Jurkat, Clone E6-1 (cell line): ENCODE results near the gene ZG16B.

Source experiments
- DNase-seq: peaks from one replicate; pipeline ENCODE4 v3.0.0-alpha.2; 2011; ENCODE audit warnings: low read depth, low spot score
- H3K4me3 ChIP-seq: 2 replicates; pipeline ENCODE4 v1.5.1; 2011; ENCODE audit warnings: mild to moderate bottlenecking, low read length, control low read depth, moderate library complexity

ZG16B gene

DNA sequence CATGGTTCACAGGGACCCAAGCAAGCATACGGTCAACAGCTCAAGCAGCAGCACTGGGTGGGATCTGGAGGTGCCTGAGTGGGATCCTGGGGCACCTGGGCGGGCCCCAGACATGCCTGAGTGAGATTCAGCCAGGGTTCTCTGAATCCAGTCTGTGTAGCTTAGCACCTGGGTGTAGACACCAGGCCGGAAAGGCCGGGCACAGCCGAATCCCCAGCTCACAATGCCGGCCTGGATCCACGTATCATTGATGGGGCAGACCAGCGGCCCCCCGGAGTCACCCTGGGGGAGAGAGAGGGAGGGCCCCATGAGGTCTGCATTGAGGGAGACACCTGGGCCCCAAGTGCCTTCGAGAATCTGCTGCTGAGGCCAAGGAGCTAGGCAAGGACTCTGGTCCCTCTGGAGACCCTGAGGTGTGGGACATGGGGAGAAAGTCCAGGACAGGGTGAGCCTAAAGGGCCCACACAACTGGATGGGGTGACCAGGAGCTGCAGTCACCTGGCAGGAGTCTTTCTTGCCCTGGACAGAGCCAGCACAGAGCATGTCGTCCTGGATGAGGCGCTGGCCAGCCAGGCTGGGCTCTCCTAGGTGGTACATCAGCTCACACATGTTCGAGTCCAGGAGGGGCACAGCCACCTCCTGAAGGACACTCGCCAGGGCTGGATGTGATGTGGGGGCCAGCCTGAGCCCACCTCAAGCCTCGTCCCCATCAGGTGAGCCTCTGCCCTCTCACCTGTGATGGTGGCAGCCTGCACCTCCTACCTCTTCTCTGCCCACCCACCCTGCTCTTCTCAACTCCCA is 9.7 kb downstream of the ZG16B start:
- no peak for DNase-seq
- H3K4me3 ChIP-seq, result no peak overlapping the region

DNA sequence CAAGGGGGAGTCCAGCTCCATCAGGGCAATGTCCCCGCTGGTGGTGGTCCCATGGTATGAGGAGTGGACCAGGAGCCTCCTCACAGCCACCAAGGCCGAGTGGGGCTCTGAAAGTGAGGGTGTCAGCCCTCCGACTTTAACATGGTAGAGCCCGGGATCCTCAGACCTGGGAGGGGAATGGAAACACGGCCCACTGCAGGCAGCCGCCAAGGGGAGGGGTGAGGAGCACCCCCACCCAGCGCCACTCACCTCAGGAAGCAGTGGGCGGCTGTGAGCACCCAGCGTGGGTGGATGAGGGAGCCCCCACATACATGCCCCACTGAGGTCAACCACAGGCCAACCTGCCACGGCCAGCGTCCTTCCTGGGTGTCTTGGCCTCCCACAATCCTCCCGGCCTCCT is 10.8 kb downstream of the ZG16B start:
- H3K4me3 ChIP-seq, result no peak overlapping the region
- no peak for DNase-seq

DNA sequence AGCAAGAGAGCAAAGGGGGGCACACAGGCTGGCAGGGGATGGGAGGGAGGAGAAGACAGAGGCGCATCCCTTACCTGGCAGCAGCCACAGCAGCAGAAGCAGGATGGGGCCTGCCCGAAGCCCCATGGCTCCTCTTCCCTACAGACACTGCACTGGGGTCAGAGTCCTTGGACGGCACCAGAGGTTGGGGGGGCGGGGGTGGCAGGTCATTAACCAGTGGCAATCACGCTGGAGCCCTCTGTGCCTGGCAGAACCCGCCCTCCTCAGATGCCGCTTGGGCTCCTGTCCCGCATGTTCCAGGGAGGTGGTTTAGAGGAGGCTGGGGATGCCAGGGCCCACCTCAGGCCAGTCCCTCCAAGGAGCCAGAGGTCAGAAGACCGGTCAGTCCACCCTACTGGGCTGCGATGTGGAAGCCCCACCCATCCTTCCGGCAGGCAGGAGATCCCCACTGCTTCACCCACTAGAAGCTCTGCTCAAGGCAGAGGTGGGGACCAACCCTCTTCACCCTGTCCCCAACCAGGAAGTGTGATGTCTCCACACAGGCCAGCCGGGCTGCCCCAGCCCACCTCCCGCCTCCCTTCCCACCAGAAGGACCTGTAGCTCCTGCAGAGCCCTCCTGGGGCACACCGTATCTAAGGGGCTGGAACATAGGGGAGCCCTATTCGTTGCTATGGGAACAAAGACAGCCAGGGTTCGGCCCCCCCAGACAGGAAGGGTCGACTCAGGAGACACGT is 11.7 kb downstream of the ZG16B start:
- peak overlapping the region; percentile 1; the same call in 1 of the 2 replicates for H3K4me3 ChIP-seq
- no peak for DNase-seq

DNA sequence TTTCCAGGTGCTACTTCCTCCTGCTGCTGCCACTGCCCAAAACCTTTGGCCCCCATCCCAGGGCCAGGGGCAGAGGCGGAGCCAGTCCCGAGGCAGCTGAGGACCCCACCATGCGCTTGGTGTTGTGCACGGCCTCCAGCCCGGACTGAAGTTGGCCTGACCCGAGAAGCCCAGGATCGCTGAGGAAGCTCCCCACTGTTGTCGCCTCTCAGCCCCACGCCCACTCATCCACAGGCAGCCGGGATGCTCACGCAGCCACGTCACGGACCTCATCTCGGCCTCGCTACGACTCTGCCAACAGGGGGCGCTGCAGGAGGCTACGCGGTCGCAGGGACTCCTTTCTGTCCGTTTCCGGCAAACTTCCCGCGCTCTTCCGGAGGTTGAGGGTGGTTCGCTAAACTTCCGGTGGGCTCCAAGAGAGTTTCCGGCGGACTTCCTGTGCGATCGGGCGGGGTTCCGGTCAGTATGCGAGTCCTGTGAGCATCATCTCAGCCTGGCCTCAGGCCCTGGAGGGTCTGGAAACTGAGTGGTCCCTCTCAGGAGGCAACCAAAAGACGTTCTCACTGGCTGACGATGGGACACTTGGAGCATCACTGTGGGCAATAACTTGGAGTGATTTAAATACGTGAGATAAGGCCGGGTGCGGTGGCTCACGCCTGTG is 12.4 kb downstream of the ZG16B start:
- DNase-seq, result peak; percentile 63
- H3K4me3 ChIP-seq, result peak overlapping the region; percentile 1; the same call in 1 of the 2 replicates

DNA sequence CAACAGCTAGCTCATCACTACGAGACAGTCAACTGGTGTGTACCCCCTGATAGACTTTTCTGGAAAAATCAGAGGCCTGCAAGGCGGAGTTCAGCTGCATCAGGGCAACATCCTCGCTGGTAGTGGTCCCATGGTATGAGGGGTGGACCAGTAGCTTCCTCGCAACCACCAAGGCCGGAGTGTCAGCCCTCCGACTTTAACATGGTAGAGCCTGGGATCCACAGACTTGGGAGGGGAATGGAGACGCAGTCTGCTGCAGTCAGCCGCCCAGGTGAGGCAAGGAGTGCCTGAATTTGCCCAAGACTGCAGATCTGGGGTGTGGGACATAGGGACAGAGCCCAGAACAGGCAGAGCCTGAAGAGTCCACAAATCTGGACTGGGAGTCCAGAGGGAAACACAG is 13.4 kb downstream of the ZG16B start:
- no peak overlapping the region for H3K4me3 ChIP-seq
- DNase-seq, result no peak

DNA sequence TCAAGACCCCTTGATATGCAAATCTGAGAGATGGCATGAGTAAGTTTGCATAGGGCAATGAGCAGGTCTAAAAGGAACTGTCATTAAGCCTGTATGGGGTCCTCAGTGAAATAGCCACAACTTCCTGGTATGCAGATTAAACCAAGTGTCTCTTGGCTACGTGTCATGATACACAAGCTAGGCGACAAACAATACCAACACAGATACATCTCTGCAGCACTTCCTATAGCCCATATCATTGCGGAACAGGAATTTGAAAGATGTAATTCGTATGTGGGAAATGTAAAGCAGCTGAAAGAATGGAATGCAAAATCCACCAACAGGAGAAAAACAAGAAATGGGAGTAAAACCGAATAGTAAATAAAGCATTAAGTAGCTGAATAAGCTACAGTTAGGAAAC is 15.0 kb downstream of the ZG16B start:
- DNase-seq, result no peak

DNA sequence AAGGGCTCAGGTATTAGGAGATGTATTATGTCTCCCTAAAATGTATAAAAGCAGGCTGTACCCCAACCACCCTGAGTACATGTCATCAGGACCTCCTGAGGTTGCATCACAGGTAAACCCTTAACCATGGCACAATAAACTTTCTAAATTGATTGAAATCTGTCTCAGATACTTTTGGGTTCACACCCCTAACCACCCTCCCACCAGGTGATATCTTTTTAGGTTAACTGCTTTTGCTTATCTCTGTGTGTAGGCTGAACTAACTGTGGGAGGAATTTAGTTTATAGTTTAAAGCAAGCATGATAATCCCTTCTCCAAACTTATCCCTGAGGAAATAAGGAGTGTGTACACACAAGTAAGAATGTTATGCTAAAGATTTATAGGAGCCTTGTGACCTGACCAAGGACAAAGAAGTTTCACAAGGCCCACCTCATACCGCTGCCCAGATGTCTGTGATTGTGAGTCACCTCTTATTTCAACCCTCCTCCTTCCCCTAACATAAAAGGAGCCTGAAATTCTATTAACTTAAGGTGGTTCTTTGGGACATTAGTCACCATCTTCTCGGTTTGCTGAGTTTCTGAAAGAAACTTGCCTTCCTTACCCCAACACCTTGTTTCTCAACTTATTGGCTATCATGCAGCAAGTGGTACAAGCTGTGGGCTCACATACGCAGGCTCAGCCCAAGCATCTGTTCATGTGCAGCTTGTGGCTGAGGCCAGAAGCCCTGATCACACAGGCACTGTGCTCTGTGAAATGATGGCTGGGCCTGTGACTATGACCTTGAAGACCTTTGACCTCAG is 16.6 kb downstream of the ZG16B start:
- DNase-seq, result no peak
- no peak overlapping the region for H3K4me3 ChIP-seq

More for the DNA sequence above, 15.0 kb downstream of the ZG16B start:
- H3K4me3 ChIP-seq, result no peak overlapping the region

DNA sequence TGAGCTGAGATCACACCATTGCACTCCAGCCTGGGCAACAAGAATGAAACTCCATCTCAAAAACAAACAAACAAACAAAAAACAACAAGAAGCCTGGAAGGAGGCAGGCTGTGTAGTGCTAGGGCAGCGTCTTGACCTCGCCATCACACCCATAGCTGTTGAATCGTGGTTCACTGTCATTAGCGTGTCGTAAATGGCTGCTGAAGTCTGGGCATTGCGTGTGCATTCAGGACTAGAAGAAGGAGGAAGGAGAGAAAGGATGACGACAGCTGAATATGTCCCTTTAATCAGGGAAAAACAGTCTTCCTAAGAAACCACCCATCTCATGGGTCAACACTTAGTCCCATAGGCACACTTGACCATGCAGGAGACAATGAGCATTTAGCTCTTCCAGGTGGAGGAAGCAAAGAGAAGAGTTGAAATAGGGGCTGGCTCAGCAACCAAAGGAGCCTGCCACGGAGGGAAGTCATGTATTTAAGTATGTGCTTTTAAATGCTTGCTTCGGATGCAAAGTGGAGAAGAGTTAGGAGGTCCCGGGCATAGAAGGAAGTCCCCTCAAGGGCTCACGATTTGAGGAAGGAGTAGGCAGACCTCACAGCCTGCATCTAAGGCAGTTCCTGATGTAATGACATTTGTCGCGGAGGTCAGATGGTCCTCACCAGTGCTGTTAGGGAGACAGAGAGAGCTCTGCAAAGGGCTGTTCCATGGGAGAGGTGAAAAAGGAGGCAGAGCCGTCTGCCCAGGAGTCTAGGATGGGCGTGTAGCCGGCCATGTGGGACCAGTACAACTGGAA is 19.0 kb downstream of the ZG16B start:
- DNase-seq, result no peak
- H3K4me3 ChIP-seq, result no peak overlapping the region

DNA sequence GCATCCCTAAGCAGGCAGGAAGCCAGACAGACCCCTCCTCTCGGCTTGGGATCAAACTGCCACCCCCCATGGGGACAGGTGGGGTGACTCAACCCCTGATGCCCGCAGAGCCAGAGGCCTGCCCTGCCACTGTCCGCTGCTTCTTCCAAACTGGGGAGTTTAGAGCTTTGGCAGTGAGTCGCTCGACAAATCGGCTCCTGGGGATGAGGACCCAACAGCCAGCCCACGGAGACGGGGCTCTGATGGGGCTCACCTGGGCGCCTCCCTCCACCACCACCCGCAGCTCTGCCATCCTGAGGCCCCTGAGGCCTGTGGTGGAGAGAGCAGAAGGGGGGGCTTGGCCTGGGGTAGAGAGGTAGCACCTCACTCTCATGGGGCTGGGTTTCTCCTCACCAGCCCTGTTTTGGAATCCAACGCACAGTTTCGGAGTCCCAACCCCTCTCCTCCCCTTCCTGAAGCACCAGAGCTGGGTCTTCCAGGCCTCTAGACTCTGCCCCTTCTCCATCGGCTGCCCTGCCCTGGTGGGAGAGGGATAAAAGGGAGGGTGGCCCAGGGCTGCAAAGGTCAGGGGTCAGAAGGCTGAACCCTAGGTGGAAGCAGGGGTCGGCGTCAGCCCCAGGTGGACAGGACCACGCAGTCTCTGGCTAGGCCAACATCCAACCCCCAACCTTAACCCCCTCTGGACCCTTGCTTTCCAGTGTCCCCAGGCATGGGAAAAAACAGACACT is 22.1 kb downstream of the ZG16B start:
- no peak for DNase-seq
- H3K4me3 ChIP-seq, result no peak overlapping the region

DNA sequence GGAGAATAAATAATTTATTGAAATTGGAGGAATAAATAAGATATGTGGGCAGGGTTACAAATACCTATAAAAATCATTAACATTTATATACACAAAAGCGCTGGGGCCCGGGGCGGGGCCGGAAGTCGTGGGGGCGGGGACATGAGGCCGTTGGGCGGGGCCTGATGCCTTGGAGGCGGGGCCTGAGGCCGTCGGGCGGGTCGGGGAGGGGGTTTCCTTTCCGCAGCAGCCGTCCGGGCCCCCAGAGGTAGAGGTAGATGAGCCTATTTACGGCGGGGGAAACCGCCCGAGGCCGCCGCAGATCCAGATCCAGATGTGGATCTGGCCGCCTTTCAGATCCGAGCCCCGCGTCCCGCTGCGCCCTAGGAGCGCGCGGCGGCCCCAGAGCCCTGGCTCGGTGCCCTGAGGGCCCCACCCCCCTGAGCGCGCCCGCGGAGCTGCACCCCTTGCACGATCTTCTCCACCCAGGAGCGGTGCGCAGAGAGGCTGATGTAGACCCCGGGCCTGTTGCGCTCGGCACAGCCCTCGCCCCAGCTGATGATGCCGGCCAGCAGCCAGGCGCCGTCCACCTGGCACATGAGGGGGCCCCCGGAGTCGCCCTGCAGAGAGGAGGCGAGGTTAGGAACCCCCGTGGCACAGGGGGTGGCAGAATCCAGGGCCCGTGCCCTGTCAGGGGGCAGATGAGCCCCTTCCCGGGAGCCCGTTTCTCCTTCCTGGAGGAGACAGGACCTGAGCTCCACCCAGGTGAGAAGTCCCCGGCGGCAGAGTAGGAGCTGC is 22.8 kb downstream of the ZG16B start:
- DNase-seq, result no peak
- no peak overlapping the region for H3K4me3 ChIP-seq

DNA sequence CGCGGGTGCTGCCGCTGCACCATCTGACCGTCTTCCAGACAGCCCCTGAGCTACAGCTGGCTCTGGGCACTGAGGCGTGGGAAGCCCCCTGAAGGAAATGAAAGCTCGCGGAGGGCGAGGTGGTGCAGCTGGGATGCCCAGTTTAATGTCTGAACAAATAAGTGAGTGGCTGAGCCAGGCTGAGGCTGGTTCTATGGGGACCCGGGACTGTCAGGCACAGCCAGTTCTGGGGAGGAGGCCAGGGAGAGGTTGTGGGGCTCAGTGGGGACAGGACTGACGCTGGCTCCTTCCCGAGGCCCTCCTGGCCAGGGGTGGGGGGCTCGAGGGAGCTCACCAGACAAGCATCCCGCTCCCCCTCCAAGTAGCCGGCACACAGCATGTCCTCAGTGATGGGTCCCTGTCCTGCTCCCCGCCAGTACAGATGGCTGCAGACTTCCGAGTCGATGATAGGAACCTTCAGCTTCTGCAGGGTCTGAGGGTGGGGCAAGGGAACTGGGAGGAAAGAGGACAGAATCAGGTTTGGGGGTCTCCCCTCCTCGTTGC is 23.5 kb downstream of the ZG16B start:
- no peak for DNase-seq
- no peak overlapping the region for H3K4me3 ChIP-seq

DNA sequence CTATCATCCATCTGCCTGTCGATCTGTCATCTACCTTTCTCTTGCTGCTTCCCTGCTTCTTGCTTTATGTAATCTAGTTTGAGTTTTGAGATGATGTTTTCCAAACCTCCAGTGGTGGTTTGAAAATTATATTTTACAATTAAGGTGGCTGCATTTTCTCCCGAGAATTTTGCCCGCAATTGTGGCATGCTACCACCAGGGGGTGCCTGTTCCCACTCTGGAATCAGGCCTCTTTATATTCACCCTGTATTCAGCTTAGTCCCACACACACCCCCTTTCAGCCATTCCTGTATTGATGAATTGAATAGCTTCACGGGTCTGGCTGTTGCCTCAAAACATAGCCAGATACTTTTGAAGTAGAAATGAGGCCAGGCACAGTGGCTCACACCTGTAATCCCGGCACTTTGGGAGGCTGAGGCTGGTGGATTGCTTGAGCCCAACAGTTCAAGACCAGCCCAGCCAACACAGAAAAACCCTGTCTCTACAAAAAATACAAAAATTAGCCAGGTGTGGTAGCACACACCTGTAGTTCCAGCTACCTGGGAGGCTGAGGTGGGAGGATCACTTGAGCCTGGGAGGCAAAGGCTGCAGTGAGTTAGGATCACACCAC is 24.7 kb downstream of the ZG16B start:
- no peak for DNase-seq

DNA sequence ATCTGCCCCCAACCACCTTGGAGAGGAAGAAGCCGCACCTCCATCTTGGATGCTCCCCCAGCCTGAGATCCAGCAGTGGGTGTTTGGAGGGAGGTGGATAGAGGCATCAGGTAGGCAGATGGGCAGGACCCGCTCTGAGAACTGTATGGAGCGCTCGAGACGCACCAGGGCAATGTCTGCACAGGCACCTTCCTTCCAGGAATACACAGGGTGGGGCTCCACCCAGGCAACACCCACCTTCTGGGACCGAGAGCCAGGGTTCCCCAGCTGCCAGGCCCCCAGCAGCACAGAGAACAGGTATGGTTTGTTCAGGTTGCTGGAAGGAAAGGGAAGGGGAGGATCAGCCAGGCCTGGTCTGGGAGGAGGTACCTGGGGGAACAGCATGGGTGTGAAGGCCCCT is 25.4 kb downstream of the ZG16B start:
- no peak overlapping the region for H3K4me3 ChIP-seq
- DNase-seq, result no peak

More for the DNA sequence above, 24.7 kb downstream of the ZG16B start:
- no peak overlapping the region for H3K4me3 ChIP-seq

DNA sequence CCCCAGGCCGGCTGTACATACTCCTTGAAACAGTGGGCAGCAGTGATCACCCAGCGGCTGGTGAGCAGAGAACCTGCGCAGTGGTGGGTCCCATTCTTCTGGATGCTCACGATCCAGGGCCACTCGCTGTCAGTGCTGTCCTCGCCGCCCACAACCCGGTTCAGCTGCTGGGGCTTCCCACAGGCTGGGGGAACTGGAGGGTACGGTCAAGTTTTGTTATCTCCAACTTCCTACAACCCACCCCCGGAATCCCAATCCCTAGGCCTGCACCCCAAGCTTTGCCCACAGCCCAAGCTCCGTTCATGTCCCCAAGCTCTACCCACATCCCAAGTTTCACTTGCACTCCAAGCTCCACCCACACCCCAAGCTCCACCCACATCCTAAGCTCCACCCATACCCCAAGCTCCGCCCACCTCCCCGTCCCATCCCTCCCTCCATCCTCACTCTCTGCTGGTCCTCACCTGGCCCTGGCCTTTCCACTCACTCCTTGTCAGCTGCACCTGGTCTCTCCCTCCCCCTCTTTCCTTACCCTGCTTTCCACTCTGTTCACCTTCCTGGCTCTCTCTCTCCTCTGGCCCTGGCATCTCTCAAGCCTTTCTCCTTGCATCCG is 26.1 kb downstream of the ZG16B start:
- DNase-seq, result no peak
- no peak overlapping the region for H3K4me3 ChIP-seq

DNA sequence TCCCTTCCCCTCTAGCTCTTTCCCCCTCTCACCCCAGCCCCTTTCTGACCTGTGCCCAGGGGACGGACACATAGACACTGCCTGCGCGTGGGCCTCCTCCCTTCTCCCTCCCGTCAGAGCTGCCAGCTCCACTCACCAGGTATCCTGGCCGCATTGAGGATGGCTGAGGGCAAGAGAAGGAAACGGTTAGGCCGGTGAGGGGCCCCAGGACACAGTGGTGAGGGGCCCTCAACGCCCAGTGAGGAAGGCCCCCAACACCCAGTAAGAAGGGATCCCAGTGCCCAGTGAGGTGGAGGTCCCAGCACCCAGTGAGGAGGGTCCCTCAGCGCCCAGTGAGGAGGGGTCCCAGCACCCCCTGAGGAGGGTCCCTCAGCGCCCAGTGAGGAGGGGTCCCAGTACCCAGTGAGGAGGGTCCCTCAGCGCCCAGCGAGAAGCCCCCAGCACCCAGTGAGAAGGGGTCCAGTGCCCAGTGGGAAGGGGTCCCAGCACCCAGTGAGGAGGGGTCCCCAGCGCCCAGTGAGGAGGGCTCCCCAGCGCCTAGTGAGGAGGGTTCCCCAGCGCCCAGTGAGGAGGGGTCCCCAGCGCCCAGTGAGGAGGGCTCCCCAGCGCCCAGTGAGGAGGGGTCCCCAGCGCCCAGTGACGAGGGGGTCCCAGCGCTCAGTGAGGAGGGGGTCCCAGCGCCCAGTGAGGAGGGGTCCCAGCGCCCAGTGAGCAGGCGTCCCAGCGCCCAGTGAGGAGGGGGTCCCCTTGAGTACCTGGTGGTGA is 26.8 kb downstream of the ZG16B start:
- no peak overlapping the region for H3K4me3 ChIP-seq
- no peak for DNase-seq
